Measurements from ENCODE around the gene AOAH. TPM values are rescaled to one million over a fixed set of nuclear protein-coding genes. Genes with fewer than 3 reads are reported as not detected.

AOAH gene
- total and polyA plus RNA-seq, 2 of the 13 experiments (the other 11 are each of a cell fraction or from before 2014, with no cell fraction given), result not detected

DNA sequence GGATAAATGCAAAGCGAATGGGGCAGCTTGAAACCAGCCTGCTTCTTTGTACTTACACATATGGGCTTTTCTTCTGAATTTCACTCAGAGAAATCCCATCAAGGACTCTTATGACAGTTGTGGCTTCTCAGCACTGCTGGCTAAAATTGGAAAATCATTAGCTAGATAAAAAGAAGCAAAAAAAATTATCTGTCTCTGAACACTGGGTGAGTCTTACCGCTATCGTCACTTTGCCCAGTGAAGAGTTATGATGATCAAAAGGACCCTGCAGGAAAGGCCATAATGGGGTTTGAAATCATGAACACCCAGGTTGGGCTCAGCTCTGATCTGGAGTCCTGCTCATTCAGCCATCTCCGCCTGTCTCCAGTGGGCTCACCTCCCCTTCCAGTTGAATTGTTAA lies 34.3 kb downstream of the AOAH start:
- FAIRE-seq, result no peak
- Histone ChIP-seq H3K79me2 (ENCODE audit: insufficient read depth, low read length) (no peaks in the 10 kb centered on the region), H4K20me1 (ENCODE audit: insufficient read depth, low read length) (no peaks in the 10 kb centered on the region), H3K4me3 (replicated peaks in 1 of 3; ENCODE audit: insufficient read depth in 1 of 3, low read depth in 2 of 3, low read length in 3 of 3) (no peak overlapping the region), H3K27me3 (ENCODE audit: control insufficient read depth in 1 of 2, insufficient read depth in 2 of 2, low read length in 2 of 2) (no peaks in the 10 kb centered on the region; a peak in 1 of 5 replicates), H3K4me2 (ENCODE audit: low read depth, low read length) (no peak overlapping the region), H3K9me3 (ENCODE audit: low read length) (no peaks in the 10 kb centered on the region), H3K36me3 (replicated peaks in 1 of 2; ENCODE audit: control insufficient read depth in 1 of 2, insufficient read depth in 2 of 2, low read length in 2 of 2) (no peaks in the 10 kb centered on the region), H3K9ac (ENCODE audit: insufficient read depth, low read depth, low read length) (no peak overlapping the region), H3K27ac (ENCODE audit: extremely low read length, insufficient read depth, low read length) (no peak overlapping the region), H2AFZ (ENCODE audit: low read length) (no peak overlapping the region), H3K4me1 (ENCODE audit: insufficient read depth, low read length) (no peaks in the 10 kb centered on the region)
- intact Hi-C loops (cut with micrococcal nuclease; ENCODE audit: unreplicated experiment) (no loop called here), in situ Hi-C loops (cut with HindIII; ENCODE audit: extremely low pct_ligation_motif_present, low pct_unique_long_range_greater_than_20kb) (no loop called here)
- no TSS peak for BruUV-seq (replicated peaks)
- POLR2A ChIA-PET, result no interaction called here
- CTCF ChIA-PET (ENCODE audit: low intra/inter-chr PET ratio, low total read pairs), result no interaction called here
- ATAC-seq, result no peak
- DNase-seq (ENCODE audit: low spot score), result no peak
- 47% methylated on average over 4 of the region's 4 CpGs for WGBS (ENCODE audit: low lambda C conversion rate)
- TF ChIP-seq IRX3 (CRISPR knock-in tag; IDR thresholded peaks at IDR 0.05; ENCODE audit: borderline replicate concordance, low read depth) (no peak), RNF219 (CRISPR knock-in tag; IDR thresholded peaks at IDR 0.05) (no peak), NFIB (CRISPR knock-in tag; IDR thresholded peaks at IDR 0.05; ENCODE audit: borderline replicate concordance) (no peak), CBX1 (IDR thresholded peaks at IDR 0.05; ENCODE audit: low read depth) (no peak), ATF7-NPFF (CRISPR knock-in tag; IDR thresholded peaks at IDR 0.05; ENCODE audit: low read depth) (no peak), CHD2 (IDR thresholded peaks at IDR 0.05; ENCODE audit: low read depth, low read length) (no peak), TCF7L2 (IDR thresholded peaks at IDR 0.05; ENCODE audit: low read depth, low read length) (no peak), HDAC6 (IDR thresholded peaks at IDR 0.05; ENCODE audit: low read depth, low read length) (no peak), NR3C1 (CRISPR knock-in tag; IDR thresholded peaks at IDR 0.05) (no peak), KAT8 (CRISPR knock-in tag; IDR thresholded peaks at IDR 0.05) (no peak), ZNF747 (CRISPR knock-in tag; IDR thresholded peaks at IDR 0.05; ENCODE audit: borderline replicate concordance) (no peak), NFYB (CRISPR knock-in tag; IDR thresholded peaks at IDR 0.05) (no peak), MLLT10 (CRISPR knock-in tag; IDR thresholded peaks at IDR 0.05) (no peak), ZKSCAN1 (IDR thresholded peaks at IDR 0.05; ENCODE audit: low read length) (no peak)
- TF ChIP-seq, protein P1, sequence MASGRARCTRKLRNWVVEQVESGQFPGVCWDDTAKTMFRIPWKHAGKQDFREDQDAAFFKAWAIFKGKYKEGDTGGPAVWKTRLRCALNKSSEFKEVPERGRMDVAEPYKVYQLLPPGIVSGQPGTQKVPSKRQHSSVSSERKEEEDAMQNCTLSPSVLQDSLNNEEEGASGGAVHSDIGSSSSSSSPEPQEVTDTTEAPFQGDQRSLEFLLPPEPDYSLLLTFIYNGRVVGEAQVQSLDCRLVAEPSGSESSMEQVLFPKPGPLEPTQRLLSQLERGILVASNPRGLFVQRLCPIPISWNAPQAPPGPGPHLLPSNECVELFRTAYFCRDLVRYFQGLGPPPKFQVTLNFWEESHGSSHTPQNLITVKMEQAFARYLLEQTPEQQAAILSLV (CRISPR knock-in tag; IDR thresholded peaks at IDR 0.05; ENCODE audit: borderline replicate concordance), result no peak
- TF ChIP-seq, protein P2, sequence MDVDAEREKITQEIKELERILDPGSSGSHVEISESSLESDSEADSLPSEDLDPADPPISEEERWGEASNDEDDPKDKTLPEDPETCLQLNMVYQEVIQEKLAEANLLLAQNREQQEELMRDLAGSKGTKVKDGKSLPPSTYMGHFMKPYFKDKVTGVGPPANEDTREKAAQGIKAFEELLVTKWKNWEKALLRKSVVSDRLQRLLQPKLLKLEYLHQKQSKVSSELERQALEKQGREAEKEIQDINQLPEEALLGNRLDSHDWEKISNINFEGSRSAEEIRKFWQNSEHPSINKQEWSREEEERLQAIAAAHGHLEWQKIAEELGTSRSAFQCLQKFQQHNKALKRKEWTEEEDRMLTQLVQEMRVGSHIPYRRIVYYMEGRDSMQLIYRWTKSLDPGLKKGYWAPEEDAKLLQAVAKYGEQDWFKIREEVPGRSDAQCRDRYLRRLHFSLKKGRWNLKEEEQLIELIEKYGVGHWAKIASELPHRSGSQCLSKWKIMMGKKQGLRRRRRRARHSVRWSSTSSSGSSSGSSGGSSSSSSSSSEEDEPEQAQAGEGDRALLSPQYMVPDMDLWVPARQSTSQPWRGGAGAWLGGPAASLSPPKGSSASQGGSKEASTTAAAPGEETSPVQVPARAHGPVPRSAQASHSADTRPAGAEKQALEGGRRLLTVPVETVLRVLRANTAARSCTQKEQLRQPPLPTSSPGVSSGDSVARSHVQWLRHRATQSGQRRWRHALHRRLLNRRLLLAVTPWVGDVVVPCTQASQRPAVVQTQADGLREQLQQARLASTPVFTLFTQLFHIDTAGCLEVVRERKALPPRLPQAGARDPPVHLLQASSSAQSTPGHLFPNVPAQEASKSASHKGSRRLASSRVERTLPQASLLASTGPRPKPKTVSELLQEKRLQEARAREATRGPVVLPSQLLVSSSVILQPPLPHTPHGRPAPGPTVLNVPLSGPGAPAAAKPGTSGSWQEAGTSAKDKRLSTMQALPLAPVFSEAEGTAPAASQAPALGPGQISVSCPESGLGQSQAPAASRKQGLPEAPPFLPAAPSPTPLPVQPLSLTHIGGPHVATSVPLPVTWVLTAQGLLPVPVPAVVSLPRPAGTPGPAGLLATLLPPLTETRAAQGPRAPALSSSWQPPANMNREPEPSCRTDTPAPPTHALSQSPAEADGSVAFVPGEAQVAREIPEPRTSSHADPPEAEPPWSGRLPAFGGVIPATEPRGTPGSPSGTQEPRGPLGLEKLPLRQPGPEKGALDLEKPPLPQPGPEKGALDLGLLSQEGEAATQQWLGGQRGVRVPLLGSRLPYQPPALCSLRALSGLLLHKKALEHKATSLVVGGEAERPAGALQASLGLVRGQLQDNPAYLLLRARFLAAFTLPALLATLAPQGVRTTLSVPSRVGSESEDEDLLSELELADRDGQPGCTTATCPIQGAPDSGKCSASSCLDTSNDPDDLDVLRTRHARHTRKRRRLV (CRISPR knock-in tag; IDR thresholded peaks at IDR 0.05), result no peak
- TF ChIP-seq, protein P3, sequence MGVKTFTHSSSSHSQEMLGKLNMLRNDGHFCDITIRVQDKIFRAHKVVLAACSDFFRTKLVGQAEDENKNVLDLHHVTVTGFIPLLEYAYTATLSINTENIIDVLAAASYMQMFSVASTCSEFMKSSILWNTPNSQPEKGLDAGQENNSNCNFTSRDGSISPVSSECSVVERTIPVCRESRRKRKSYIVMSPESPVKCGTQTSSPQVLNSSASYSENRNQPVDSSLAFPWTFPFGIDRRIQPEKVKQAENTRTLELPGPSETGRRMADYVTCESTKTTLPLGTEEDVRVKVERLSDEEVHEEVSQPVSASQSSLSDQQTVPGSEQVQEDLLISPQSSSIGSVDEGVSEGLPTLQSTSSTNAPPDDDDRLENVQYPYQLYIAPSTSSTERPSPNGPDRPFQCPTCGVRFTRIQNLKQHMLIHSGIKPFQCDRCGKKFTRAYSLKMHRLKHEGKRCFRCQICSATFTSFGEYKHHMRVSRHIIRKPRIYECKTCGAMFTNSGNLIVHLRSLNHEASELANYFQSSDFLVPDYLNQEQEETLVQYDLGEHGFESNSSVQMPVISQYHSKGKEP (CRISPR knock-in tag; IDR thresholded peaks at IDR 0.05), result no peak

Data from HepG2 (cell line).